ENCODE data around the gene SESN2.

DNA sequence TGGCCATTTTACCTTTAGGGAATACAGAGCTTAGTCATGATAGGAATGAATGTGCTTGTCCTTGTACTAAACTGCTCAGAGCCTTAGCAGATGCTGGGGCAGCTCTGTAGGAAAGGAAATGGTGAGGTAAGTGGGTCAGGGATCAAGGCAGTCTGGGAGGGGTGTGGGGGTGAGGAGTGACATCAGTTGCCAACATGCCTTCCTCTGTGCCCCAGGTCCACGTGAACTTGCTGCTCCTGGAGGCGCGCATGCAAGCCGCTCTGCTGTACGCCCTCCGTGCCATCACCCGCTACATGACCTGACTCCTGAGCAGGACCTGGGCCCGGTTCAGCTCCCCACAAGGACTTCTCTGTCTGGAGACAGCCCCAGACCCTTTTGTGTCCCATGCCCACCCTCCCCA lies 21.2 kb downstream of the SESN2 start:
- TF ChIP-seq CTCF (IDR thresholded peaks at IDR 0.05): no peak
- no peak for TF ChIP-seq POLR2A (IDR thresholded peaks at IDR 0.05)
